C4-2B (cell line): ENCODE measurements around the gene CSTPP1.

Source experiments
- ZFX ChIP-seq: fragments of 450-650 bp; IDR thresholded peaks from 2 replicates; pipeline ENCODE4 v1.6.1; 2017
- TF ChIP-seq, protein P1 (sequence below): fragments of 450-650 bp; conservative IDR thresholded peaks from 2 replicates; pipeline ENCODE4 v1.5.1; 2017; ENCODE audit warnings: mild to moderate bottlenecking

DNA sequence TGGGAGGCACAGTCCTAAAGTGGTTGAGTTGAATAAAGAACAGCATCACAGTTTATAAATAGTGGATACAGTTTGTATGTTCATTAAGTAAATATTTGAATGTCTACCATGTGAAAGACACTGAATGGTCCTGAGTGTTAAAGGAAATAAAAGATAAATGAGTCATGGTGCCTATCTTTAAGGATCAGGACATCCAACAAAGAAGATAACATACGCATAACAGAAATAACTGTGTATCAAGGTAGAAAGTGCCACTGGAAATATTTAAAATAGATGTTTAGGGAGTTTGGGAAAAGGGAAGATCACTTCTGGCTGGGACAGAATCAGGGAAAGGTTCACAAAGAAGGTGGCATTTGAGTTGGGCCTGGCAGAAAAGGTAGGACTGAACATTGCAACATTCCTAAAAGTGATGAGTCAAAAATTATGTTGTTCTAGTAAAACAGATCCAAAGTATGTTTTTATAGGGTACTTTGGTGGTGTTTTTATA lies 41.5 kb downstream of the CSTPP1 start:
- TF ChIP-seq, protein P1, sequence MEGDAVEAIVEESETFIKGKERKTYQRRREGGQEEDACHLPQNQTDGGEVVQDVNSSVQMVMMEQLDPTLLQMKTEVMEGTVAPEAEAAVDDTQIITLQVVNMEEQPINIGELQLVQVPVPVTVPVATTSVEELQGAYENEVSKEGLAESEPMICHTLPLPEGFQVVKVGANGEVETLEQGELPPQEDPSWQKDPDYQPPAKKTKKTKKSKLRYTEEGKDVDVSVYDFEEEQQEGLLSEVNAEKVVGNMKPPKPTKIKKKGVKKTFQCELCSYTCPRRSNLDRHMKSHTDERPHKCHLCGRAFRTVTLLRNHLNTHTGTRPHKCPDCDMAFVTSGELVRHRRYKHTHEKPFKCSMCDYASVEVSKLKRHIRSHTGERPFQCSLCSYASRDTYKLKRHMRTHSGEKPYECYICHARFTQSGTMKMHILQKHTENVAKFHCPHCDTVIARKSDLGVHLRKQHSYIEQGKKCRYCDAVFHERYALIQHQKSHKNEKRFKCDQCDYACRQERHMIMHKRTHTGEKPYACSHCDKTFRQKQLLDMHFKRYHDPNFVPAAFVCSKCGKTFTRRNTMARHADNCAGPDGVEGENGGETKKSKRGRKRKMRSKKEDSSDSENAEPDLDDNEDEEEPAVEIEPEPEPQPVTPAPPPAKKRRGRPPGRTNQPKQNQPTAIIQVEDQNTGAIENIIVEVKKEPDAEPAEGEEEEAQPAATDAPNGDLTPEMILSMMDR, result no peak
- TF ChIP-seq ZFX, result no peak
